Measurements from ENCODE around the gene CBLB. TPM values are rescaled to one million over a fixed set of nuclear protein-coding genes. Genes with fewer than 3 reads are reported as not detected.
A peak's percentile ranks its signal among the peaks of the same experiment; 100 is the strongest.

The CBLB gene
- total and polyA plus RNA-seq, 9 of the 15 experiments (the other 6 are each of a cell fraction or from before 2014, with no cell fraction given) = 1.8 to 8.1 (median 5.3) TPM

GRCh38 chr3:105614288-105615030 lies 254.4 kb downstream of the CBLB start (continued):
- no peak for TF ChIP-seq IFI16 (CRISPR knock-in tag; IDR thresholded peaks at IDR 0.05)
- TF ChIP-seq RBM15 (IDR thresholded peaks at IDR 0.05; ENCODE audit: insufficient read depth, low read length) = no peak
- TF ChIP-seq MYNN (IDR thresholded peaks at IDR 0.05) = peak; percentile 57; the same call in 1 of the 2 replicates
- TF ChIP-seq MYNN (CRISPR knock-in tag; IDR thresholded peaks at IDR 0.05) = no peak
- peak; percentile 97 for TF ChIP-seq PML (IDR thresholded peaks at IDR 0.05; ENCODE audit: low read length)
- TF ChIP-seq TSC22D4 (tag; IDR thresholded peaks at IDR 0.05) = no peak
- no peak for TF ChIP-seq ZNF253 (CRISPR knock-in tag; conservative IDR thresholded peaks at IDR 0.05)
- TF ChIP-seq FUS (optimal IDR thresholded peaks at IDR 0.05; ENCODE audit: low read depth, low read length) = no peak
- TF ChIP-seq ZNF609 (CRISPR knock-in tag; IDR thresholded peaks at IDR 0.05; ENCODE audit: borderline replicate concordance) = no peak
- no peak for TF ChIP-seq IRF9 (tag; IDR thresholded peaks at IDR 0.05)
- TF ChIP-seq E2F3 (CRISPR knock-in tag; IDR thresholded peaks at IDR 0.05) = no peak
- peak; percentile 79 for TF ChIP-seq RUNX1 (IDR thresholded peaks at IDR 0.05; ENCODE audit: low read depth)
- TF ChIP-seq HES1 (IDR thresholded peaks at IDR 0.05; ENCODE audit: low read depth) = peak; percentile 62; the same call in 1 of the 2 replicates
- TF ChIP-seq ATF4 (CRISPR knock-in tag; IDR thresholded peaks at IDR 0.05) = peak; percentile 72
- peak; percentile 86 for TF ChIP-seq PHB2 (IDR thresholded peaks at IDR 0.05; ENCODE audit: low read depth)
- no peak for TF ChIP-seq E2F5 (CRISPR knock-in tag; IDR thresholded peaks at IDR 0.05)
- TF ChIP-seq TBP (optimal IDR thresholded peaks at IDR 0.05; ENCODE audit: low read depth, low read length) = no peak
- TF ChIP-seq NBN (IDR thresholded peaks at IDR 0.05; ENCODE audit: low read depth) = no peak
- no peak for TF ChIP-seq STAT5B (CRISPR knock-in tag; IDR thresholded peaks at IDR 0.05)
- no peak for TF ChIP-seq ADNP (tag; IDR thresholded peaks at IDR 0.05)
- TF ChIP-seq HIVEP1 (CRISPR knock-in tag; IDR thresholded peaks at IDR 0.05) = no peak
- TF ChIP-seq HNRNPL (IDR thresholded peaks at IDR 0.05; ENCODE audit: low read depth, low read length) = no peak
- TF ChIP-seq ZNF354B (CRISPR knock-in tag; IDR thresholded peaks at IDR 0.05) = no peak

Data from K562 (cell line).